Keratinocyte (primary cell): ENCODE results near the gene KCNQ2. TPM values are rescaled to one million over a fixed set of nuclear protein-coding genes. Genes with fewer than 3 reads are reported as not detected.

Experiments used
- DNase-seq: peaks from one replicate; pipeline ENCODE4 v3.0.0-alpha.2; 2011; ENCODE audit warnings: low read depth, missing footprints, low spot score
- FAIRE-seq: peaks from 2 replicates; lab custom pipeline; 2011; peaks lifted over from hg19 to GRCh38; lab: Jason Lieb, UNC
- H2AFZ ChIP-seq: 2 replicates; pipeline ENCODE4 v1.6.0; 2012; ENCODE audit warnings: low read length, control low read depth, inconsistent platforms; ENCODE audit not compliant: control insufficient read depth
- H3K27ac ChIP-seq: 2 replicates; pipeline ENCODE4 v1.5.1; 2011; ENCODE audit warnings: low read length; ENCODE audit not compliant: control insufficient read depth, insufficient read depth
- H3K27me3 ChIP-seq: 3 replicates; pipeline ENCODE4 v1.6.0; 2011; ENCODE audit warnings: low read length; ENCODE audit not compliant: control insufficient read depth, insufficient read depth; ENCODE audit errors: extremely low read depth
- H3K36me3 ChIP-seq, 2 experiments: 2 replicates in 1 of 2; 3 replicates in 1 of 2; pipeline ENCODE4 v1.5.1; 2011; ENCODE audit warnings: low read length in 2 of 2, mild to moderate bottlenecking in 1 of 2; ENCODE audit not compliant: control insufficient read depth in 2 of 2, insufficient read depth in 2 of 2; ENCODE audit errors: extremely low read depth in 1 of 2
- H3K4me1 ChIP-seq: 3 replicates; pipeline ENCODE4 v1.5.1; 2011; ENCODE audit warnings: low read length; ENCODE audit not compliant: control insufficient read depth, insufficient read depth; ENCODE audit errors: extremely low read depth
- H3K4me2 ChIP-seq: 3 replicates; pipeline ENCODE4 v1.6.0; 2011; ENCODE audit warnings: low read depth, low read length; ENCODE audit not compliant: control insufficient read depth, insufficient read depth; ENCODE audit errors: extremely low read depth
- H3K4me3 ChIP-seq, 3 experiments: fragments of 200-600 bp in 1 of 3; sonication (generic) in 1 of 3; 2 replicates in 2 of 3; 3 replicates in 1 of 3; pipeline ENCODE4 v1.5.1; 2011 to 2016; ENCODE audit warnings: low read length in 3 of 3, mild to moderate bottlenecking in 3 of 3, control low read depth in 2 of 3, inconsistent platforms in 1 of 3, low read depth in 1 of 3, mixed read lengths in 1 of 3, mixed run types in 1 of 3, moderate library complexity in 1 of 3; ENCODE audit not compliant: control insufficient read depth in 2 of 3, insufficient read depth in 2 of 3; ENCODE audit errors: extremely low read depth in 1 of 3
- H3K79me2 ChIP-seq: 2 replicates; pipeline ENCODE4 v1.6.0; 2012; ENCODE audit warnings: low read length; ENCODE audit not compliant: control insufficient read depth, insufficient read depth
- H3K9ac ChIP-seq: 3 replicates; pipeline ENCODE4 v1.6.0; 2011; ENCODE audit warnings: low read length; ENCODE audit not compliant: control insufficient read depth, insufficient read depth; ENCODE audit errors: extremely low read depth
- H3K9me1 ChIP-seq: 3 replicates; pipeline ENCODE4 v1.6.0; 2011; ENCODE audit warnings: low read length; ENCODE audit not compliant: control insufficient read depth, insufficient read depth; ENCODE audit errors: extremely low read depth
- H3K9me3 ChIP-seq: 2 replicates; pipeline ENCODE4 v1.5.1; 2012; ENCODE audit warnings: low read depth, low read length; ENCODE audit not compliant: control insufficient read depth
- H4K20me1 ChIP-seq: 3 replicates; pipeline ENCODE4 v1.6.0; 2011; ENCODE audit warnings: low read length; ENCODE audit not compliant: control insufficient read depth, insufficient read depth; ENCODE audit errors: extremely low read depth
- EZH2 ChIP-seq: IDR thresholded peaks from one replicate; pipeline ENCODE4 v1.6.1; 2012; ENCODE audit warnings: inconsistent platforms, mild to moderate bottlenecking, low read length, moderate library complexity
- dilution Hi-C: fragments of 300-500 bp; cut with MboI; formaldehyde crosslinking; loops from one replicate; pipeline ENCODE4 v1.7.0; 2020; ENCODE audit warnings: low sequenced_read_pairs; ENCODE audit not compliant: extremely low pct_ligation_motif_present
- polyA plus RNA-seq, 5 experiments: library from polyadenylated mRNA; depleted of rRNA in 3 of 5; stranded (reverse) in 3 of 5; stranded (forward) in 1 of 5; unstranded in 1 of 5; fragments of >200 nt; gene quantifications; 1 replicate in 1 of 5; 2 replicates in 3 of 5; 3 replicates in 1 of 5; pipeline versions ENCODE4 v1.2.1 to v1.2.3, GENCODE V29; 2011 to 2012; ENCODE audit warnings: missing spikeins in 2 of 5, low read depth in 1 of 5, low replicate concordance in 1 of 5
- TF ChIP-seq, protein P1 (sequence below), 3 experiments: IDR thresholded peaks in 1 of 3; conservative IDR thresholded peaks in 1 of 3; optimal IDR thresholded peaks in 1 of 3; 2 replicates in 2 of 3; 3 replicates in 1 of 3; pipeline versions ENCODE3 to v1.5.1; 2011; ENCODE audit warnings: low read length in 3 of 3, mild to moderate bottlenecking in 3 of 3, moderate library complexity in 2 of 3, control low read depth in 1 of 3, inconsistent platforms in 1 of 3; ENCODE audit not compliant: insufficient read depth in 2 of 3; ENCODE audit errors: extremely low read depth in 1 of 3

KCNQ2 gene
- polyA plus RNA-seq, 1 donor (not counting 4 experiments of a cell fraction or from before 2014, with no cell fraction given) = not detected

- H3K27ac ChIP-seq = no peak overlapping the region
- FAIRE-seq (no peak), DNase-seq (no peak)
- no peaks in the 10 kb centered on the region for H3K9me1 ChIP-seq
- H3K4me3 ChIP-seq = no peak overlapping the region
- TF ChIP-seq, protein P1, sequence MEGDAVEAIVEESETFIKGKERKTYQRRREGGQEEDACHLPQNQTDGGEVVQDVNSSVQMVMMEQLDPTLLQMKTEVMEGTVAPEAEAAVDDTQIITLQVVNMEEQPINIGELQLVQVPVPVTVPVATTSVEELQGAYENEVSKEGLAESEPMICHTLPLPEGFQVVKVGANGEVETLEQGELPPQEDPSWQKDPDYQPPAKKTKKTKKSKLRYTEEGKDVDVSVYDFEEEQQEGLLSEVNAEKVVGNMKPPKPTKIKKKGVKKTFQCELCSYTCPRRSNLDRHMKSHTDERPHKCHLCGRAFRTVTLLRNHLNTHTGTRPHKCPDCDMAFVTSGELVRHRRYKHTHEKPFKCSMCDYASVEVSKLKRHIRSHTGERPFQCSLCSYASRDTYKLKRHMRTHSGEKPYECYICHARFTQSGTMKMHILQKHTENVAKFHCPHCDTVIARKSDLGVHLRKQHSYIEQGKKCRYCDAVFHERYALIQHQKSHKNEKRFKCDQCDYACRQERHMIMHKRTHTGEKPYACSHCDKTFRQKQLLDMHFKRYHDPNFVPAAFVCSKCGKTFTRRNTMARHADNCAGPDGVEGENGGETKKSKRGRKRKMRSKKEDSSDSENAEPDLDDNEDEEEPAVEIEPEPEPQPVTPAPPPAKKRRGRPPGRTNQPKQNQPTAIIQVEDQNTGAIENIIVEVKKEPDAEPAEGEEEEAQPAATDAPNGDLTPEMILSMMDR (optimal IDR thresholded peaks at IDR 0.05 in 1 of 3, IDR thresholded peaks at IDR 0.05 in 1 of 3, conservative IDR thresholded peaks at IDR 0.05 in 1 of 3; ENCODE audit: extremely low read depth in 1 of 3, insufficient read depth in 2 of 3, low read length in 3 of 3) = no peak
- TF ChIP-seq EZH2 = no peak
- no peak overlapping the region for H3K4me2 ChIP-seq
- dilution Hi-C loops = no loop called here
- no peaks in the 10 kb centered on the region for H3K4me1 ChIP-seq
- peaks cover 11% of the 10 kb centered on the region for H3K9me3 ChIP-seq
- no peak overlapping the region for H2AFZ ChIP-seq
- H3K36me3 ChIP-seq = no peaks in the 10 kb centered on the region
- no peaks in the 10 kb centered on the region for H3K27me3 ChIP-seq
- H3K79me2 ChIP-seq = no peaks in the 10 kb centered on the region
- no peaks in the 10 kb centered on the region for H4K20me1 ChIP-seq
- H3K9ac ChIP-seq = no peak overlapping the region
Observed at GRCh38 chr20:63386491-63386890, 86.0 kb downstream of the KCNQ2 start.

GRCh38 chr20:63385819-63386218, 86.6 kb downstream of the KCNQ2 start:
- Histone ChIP-seq H3K36me3 (no peaks in the 10 kb centered on the region), H3K79me2 (no peaks in the 10 kb centered on the region), H3K27me3 (no peaks in the 10 kb centered on the region), H2AFZ (no peak overlapping the region), H3K4me1 (no peaks in the 10 kb centered on the region), H3K9ac (no peak overlapping the region), H3K4me2 (no peak overlapping the region), H3K27ac (no peak overlapping the region), H3K4me3 (no peak overlapping the region), H3K9me3 (peaks cover 11% of the 10 kb centered on the region), H4K20me1 (no peaks in the 10 kb centered on the region), H3K9me1 (no peaks in the 10 kb centered on the region)
- dilution Hi-C loops = no loop called here
- FAIRE-seq (no peak), DNase-seq (no peak)
- TF ChIP-seq EZH2 = no peak
- TF ChIP-seq, protein P1 (optimal IDR thresholded peaks at IDR 0.05 in 1 of 3, IDR thresholded peaks at IDR 0.05 in 1 of 3, conservative IDR thresholded peaks at IDR 0.05 in 1 of 3; ENCODE audit: extremely low read depth in 1 of 3, insufficient read depth in 2 of 3, low read length in 3 of 3) = no peak
